GM21619 (cell line): ENCODE results near the gene SLC26A9.

Experiments used
- ATAC-seq: cut with Tn5 transposase; IDR thresholded peaks from one replicate; pipeline ENCODE4 v1.9.1; 2021; ENCODE audit not compliant: unreplicated experiment

Gene SLC26A9

GRCh38 chr1:205943245-205943644, at the start of gene SLC26A9:
Gene SLC26A9, minus strand, starts transcription at chr1:205943456. Its CDS starts 7,636 bp downstream, at chr1:205935820.
- no peak for ATAC-seq

DNA sequence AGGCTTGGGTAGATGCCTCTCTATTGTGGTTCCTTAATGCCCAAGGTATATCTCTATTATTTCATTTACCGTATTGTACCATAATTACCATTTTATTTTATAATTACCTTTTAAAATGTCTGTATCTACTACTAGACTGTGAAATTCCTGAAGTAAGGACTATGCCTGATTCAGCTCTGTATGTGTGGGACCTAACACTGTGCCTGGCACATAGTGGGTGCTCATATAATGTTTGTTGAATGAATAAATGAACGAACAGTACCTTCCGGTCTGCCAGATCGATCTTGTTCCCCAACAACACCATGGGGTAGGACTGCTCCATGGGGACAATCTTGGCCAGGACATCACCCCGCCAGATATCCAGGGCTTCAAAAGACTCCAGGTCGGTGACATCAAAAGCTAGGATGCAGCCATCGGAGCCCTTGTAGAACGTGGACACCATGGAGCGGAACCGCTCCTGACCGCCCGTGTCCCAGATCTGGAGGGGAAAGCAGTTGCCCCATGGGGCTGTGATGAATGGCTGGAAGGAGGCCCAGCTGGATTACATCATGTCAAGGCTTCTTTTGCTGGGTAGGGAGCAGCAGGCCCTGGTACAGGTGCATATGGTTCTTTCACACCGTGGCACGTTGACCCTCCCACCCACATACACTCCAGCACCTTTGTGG, 49.1 kb upstream of the SLC26A9 start:
- no peak for ATAC-seq

GRCh38 chr1:205991237-205991636, 48.0 kb upstream of the SLC26A9 start:
- no peak for ATAC-seq

- no peak for ATAC-seq
Observed at GRCh38 chr1:205990226-205990625, 47.0 kb upstream of the SLC26A9 start.

DNA sequence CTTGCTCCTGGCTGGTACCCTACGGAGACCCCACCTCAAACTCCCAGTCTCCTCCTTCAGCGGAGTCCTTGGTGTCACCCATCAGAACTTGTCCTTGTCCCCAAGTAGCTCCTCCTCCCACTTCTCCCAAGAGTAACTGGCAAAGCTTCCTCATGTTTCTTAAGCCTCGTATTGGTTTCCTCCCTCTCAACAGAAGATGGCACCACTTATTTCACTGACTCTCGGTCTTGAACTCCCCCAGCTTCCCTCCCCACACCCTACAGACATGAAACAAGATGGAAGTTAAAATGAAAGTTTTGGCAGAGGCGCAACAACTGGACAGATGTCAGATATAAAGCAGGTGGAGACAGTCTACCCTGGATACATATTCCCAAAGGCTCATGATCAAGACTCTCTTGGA, 46.5 kb upstream of the SLC26A9 start:
- ATAC-seq: no peak

- ATAC-seq: no peak
Observed at GRCh38 chr1:205988585-205988995, 45.3 kb upstream of the SLC26A9 start.

GRCh38 chr1:205986861-205987260, 43.6 kb upstream of the SLC26A9 start:
- no peak for ATAC-seq

- ATAC-seq: no peak
Observed at GRCh38 chr1:205986292-205986691, 43.0 kb upstream of the SLC26A9 start.

DNA sequence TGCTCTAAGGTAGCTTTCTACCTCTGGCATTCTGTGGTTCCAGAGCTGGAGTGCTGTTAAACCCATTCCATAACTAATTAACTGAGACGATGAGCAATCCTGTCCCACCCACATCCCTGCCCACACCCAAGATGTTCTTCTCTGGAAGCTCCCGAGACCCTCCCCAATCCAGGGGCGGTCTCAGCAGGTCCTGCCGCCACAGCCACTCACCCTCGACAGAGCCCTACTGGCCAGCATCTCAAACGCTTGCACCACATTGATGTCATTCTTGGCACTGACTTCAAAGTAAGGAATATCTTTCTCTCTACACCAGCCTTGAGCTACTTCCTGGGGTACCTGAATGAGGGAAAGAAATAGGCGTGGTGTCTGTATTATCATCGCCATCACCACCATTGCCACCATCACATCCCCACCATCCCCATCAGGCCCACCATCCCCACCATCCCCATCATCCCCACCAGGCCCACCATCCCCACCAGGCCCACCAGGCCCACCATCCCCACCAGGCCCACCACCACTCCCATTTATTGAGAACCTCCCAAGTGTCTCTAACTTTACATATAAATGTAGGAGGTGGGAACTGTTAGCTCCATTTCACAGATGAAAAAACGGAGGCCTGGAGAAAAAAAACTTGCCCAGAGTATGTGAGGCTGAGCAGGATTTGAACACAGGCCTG, 42.2 kb upstream of the SLC26A9 start:
- ATAC-seq: no peak

DNA sequence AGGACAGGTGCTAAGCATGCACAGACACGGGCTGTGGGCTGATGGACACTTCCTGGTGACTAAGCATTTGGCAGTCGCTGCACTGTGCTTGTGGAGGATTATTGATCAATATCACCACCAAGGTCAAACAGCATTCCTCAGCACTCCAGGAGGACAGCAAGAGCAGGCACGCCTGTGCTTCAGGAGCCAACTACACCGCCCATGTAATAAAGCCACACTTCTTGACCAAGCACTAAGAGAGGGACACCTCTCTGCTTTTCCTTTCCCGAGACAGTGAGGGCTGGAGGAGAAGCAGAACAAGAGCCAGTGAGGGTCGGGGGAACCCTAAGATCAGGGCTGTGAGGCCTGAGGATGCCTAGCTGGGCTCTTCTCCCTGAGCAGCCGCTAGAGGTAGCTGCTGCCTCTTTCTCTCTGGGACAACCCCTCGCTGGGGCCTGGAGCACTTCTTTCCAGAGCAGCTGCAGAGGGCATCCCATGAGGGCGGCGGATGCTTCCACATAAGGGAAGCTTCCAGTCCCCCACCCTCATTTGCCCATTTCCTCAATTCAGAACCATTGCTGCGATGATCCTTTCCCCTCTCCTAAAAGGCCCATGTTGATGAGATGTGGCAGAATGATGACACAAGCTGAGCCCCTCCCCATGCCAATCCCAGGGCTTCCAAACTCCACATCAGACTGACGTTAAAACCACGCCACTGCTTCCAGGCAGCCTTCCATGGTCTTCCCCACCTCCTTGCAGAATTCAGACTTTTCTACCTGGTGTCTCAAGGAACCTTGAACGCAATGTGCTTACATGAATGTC, 40.9 kb upstream of the SLC26A9 start:
- ATAC-seq: no peak

- no peak for ATAC-seq
Observed at GRCh38 chr1:205981257-205981656, 38.0 kb upstream of the SLC26A9 start.

GRCh38 chr1:205980237-205980870, 37.1 kb upstream of the SLC26A9 start:
- no peak for ATAC-seq

GRCh38 chr1:205979301-205979700, 36.0 kb upstream of the SLC26A9 start:
- no peak for ATAC-seq

DNA sequence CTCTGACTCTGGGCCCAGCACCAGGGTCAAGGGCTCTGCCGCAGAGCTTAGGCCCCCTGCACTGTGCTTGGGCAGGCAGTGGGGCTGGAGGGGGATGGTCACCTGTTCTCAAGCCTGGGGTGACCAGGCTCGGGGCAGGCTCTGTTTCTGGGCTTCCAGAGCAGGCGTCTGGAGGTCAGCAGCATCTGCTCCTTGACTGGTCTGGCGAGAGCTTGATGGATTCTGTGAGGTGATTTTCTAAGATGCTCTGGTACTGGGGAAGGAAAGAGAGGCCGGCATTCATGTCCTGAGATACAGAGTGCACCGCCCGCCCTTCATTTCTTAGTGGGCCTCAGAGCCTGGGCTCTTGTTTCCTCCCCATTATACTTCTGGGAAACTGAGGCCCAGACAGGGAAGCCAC, 35.4 kb upstream of the SLC26A9 start:
- no peak for ATAC-seq

- no peak for ATAC-seq
Observed at GRCh38 chr1:205977402-205978014, 34.3 kb upstream of the SLC26A9 start.

- no peak for ATAC-seq
Observed at GRCh38 chr1:205976708-205977401, 33.6 kb upstream of the SLC26A9 start.

DNA sequence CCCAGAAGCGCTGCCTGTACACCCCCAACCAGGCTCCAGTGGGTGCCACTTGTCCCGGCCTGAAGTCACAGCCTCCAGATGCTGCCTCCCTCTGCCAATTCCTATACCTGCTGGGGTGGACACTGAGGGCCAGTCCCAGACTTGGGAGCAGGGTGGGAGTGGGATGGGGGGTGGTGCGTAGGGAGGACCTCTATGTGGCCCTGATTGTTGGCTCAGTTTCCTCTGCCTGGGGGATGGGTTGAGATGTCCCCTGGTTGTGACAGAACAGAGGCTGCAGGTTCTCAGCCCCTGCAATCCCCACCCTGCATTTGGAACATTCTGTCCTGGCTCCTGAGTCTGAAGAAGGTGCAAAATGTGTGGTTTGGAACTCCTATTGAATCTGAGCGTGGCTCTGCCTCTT, 32.8 kb upstream of the SLC26A9 start:
- ATAC-seq: no peak

DNA sequence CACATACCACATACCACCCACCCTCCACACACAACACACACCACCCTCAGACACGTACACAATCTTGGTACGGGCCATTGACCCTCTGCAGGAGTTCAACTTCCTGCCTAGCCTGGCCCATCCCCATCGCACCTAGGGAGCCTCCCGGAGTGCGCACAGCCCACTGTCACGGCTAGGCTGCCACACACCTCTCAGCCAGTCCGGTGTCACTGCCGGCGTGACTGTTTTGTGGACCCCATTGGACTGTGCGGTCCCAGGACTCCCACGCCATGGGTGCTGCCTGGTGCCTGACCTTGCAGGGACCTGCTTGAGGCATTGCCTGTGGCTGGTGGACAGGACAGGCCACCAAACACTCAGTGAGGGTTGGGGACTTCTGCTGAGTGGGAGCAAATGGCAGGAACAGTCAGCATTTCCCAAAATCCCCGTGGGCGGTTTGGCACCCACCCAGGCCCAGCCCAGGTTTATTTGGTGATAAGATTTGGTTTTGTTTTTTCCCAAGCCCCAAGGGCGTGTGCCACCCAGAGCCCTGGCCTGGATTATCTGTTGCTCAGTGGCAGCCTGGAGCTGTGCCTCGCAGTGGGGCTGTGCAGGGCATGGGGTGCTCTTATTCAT, 32.2 kb upstream of the SLC26A9 start:
- ATAC-seq: no peak

DNA sequence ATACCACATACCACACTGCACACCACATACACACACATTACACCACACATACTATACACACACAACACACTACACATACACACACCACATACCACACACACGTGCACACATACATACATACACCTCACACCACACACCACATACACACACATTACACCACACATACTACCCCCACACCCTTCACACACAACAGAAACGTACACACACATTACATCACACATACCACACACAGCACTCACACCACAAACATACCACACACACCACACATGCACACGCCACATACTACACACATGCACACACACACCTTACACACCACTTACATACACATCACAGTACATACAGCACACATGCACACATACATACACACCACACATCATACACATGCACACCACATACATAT, 31.5 kb upstream of the SLC26A9 start:
- ATAC-seq: no peak
